Cardiac muscle cell (in vitro differentiated cells and primary cell): ENCODE measurements around the gene DTL. TPM values are rescaled to one million over a fixed set of nuclear protein-coding genes. Genes with fewer than 3 reads are reported as not detected.

ENCODE experiments used
- DNase-seq, 2 donors: peaks; one replicate each; pipeline versions ENCODE4 v3.0.0 to v3.0.0-alpha.2; 2010 to 2017; ENCODE audit warnings: low read depth in 1 of 2, low spot score in 1 of 2
- H3K27ac ChIP-seq: fragments of 200-600 bp; sonication (generic); 2 replicates; pipeline ENCODE4 v1.5.1; 2016
- H3K27me3 ChIP-seq: fragments of 200-600 bp; sonication (generic); 2 replicates; pipeline ENCODE4 v1.6.0; 2016; ENCODE audit warnings: control low read depth
- H3K36me3 ChIP-seq: fragments of 200-600 bp; sonication (generic); 2 replicates; pipeline ENCODE4 v1.5.1; 2016; ENCODE audit warnings: control low read depth
- H3K4me1 ChIP-seq: fragments of 200-600 bp; sonication (generic); 2 replicates; pipeline ENCODE4 v1.8.1; 2017; ENCODE audit warnings: low read depth, mild to moderate bottlenecking, mixed run types
- H3K4me3 ChIP-seq: fragments of 200-600 bp; sonication (generic); 2 replicates; pipeline ENCODE4 v1.5.1; 2016; ENCODE audit warnings: mild to moderate bottlenecking
- H3K9me3 ChIP-seq: fragments of 200-600 bp; sonication (generic); 2 replicates; pipeline ENCODE4 v1.5.1; 2017; ENCODE audit warnings: low read depth, mild to moderate bottlenecking, control low read depth
- polyA plus RNA-seq: library from polyadenylated mRNA; unstranded; fragments of >200 nt; fragmentation: Nextera tagmentation; extraction: Ambion mirVana; gene quantifications from 2 replicates; pipeline ENCODE4 v1.2.1, GENCODE V29; 2016
- total RNA-seq: library from RNA; depleted of rRNA; stranded (reverse); fragments of >200 nt; gene quantifications from 2 replicates; pipeline ENCODE4 v1.2.3, GENCODE V29; 2016
- TF ChIP-seq, protein P1 (sequence below): IDR thresholded peaks from 2 replicates; pipeline ENCODE4 v1.5.1; 2012; ENCODE audit warnings: low read depth, mild to moderate bottlenecking, low read length

Gene DTL
- total and polyA plus RNA-seq, 2 experiments from 2014 or later: 10.7 to 13.6 TPM

DNA sequence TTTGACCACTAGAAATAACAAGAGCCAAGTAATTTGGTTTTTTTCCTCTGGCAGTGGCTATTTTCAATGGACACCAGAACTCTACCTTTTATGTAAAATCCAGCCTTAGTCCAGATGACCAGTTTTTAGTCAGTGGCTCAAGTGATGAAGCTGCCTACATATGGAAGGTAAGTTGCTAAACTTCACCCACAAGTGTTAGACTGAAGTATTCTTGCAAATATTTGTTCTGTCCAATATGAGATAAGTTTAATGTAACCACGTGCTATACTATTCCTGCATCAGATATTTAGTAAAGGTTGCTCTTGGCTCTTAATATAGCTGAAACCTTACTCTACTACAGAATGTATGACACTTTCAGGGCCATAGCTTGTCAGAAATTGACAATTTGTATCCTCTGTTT is 36.5 kb downstream of the DTL start:
- Histone ChIP-seq H3K4me3 (no peak overlapping the region), H3K4me1 (peaks cover 15% of the 10 kb centered on the region), H3K36me3 (no peaks in the 10 kb centered on the region), H3K27me3 (no peaks in the 10 kb centered on the region), H3K27ac (no peak overlapping the region), H3K9me3 (no peaks in the 10 kb centered on the region)
- TF ChIP-seq, protein P1, sequence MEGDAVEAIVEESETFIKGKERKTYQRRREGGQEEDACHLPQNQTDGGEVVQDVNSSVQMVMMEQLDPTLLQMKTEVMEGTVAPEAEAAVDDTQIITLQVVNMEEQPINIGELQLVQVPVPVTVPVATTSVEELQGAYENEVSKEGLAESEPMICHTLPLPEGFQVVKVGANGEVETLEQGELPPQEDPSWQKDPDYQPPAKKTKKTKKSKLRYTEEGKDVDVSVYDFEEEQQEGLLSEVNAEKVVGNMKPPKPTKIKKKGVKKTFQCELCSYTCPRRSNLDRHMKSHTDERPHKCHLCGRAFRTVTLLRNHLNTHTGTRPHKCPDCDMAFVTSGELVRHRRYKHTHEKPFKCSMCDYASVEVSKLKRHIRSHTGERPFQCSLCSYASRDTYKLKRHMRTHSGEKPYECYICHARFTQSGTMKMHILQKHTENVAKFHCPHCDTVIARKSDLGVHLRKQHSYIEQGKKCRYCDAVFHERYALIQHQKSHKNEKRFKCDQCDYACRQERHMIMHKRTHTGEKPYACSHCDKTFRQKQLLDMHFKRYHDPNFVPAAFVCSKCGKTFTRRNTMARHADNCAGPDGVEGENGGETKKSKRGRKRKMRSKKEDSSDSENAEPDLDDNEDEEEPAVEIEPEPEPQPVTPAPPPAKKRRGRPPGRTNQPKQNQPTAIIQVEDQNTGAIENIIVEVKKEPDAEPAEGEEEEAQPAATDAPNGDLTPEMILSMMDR: no peak
- DNase-seq: no peak

- Histone ChIP-seq H3K36me3 (no peaks in the 10 kb centered on the region), H3K9me3 (no peaks in the 10 kb centered on the region), H3K27me3 (no peaks in the 10 kb centered on the region), H3K4me1 (peaks cover 15% of the 10 kb centered on the region), H3K27ac (no peak overlapping the region), H3K4me3 (no peak overlapping the region)
- DNase-seq: no peak
- TF ChIP-seq, protein P1: no peak
These were observed 37.9 kb downstream of the DTL start for GRCh38 chr1:212073490-212073889.

- H3K9me3 ChIP-seq: no peaks in the 10 kb centered on the region
These were observed 38.8 kb downstream of the DTL start for GRCh38 chr1:212074313-212074712.

DNA sequence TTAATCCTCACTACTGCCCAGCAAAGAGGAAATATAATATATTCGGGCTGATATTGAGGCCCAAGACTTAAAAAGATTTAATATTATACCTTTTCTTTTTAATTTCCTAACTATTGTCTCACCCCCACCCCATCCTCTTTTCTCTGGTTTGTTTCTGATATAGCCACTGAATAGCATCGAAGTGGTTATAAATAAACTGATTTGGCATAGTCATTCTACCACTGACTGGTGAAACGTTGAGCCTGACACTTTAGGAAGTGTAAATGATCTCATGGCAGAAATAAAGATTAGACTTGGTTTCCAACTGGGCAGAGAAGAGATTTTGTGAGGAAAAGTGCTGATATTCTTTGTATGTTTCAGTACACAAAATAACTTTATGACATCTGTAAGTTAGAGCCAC is 39.3 kb downstream of the DTL start:
- no peaks in the 10 kb centered on the region for H3K36me3 ChIP-seq
- H3K9me3 ChIP-seq: no peaks in the 10 kb centered on the region
- TF ChIP-seq, protein P1: no peak
- peak overlapping the region; percentile 59 for H3K27ac ChIP-seq
- H3K4me1 ChIP-seq: peaks cover 15% of the 10 kb centered on the region
- no peak for DNase-seq
- H3K27me3 ChIP-seq: no peaks in the 10 kb centered on the region
- H3K4me3 ChIP-seq: no peak overlapping the region

More at GRCh38 chr1:212074313-212074712, 38.8 kb downstream of the DTL start:
- Histone ChIP-seq H3K27ac (peak overlapping the region; percentile 59), H3K4me1 (peaks cover 15% of the 10 kb centered on the region), H3K27me3 (no peaks in the 10 kb centered on the region), H3K36me3 (no peaks in the 10 kb centered on the region), H3K4me3 (no peak overlapping the region)
- DNase-seq: peak in 1 of 2 donors; percentile 11
- TF ChIP-seq, protein P1: no peak

GRCh38 chr1:212077028-212077427 is 41.5 kb downstream of the DTL start:
- Histone ChIP-seq H3K36me3 (no peaks in the 10 kb centered on the region), H3K27me3 (no peaks in the 10 kb centered on the region), H3K9me3 (no peaks in the 10 kb centered on the region), H3K27ac (no peak overlapping the region), H3K4me3 (no peak overlapping the region), H3K4me1 (peaks cover 15% of the 10 kb centered on the region)
- DNase-seq: no peak
- TF ChIP-seq, protein P1: no peak

DNA sequence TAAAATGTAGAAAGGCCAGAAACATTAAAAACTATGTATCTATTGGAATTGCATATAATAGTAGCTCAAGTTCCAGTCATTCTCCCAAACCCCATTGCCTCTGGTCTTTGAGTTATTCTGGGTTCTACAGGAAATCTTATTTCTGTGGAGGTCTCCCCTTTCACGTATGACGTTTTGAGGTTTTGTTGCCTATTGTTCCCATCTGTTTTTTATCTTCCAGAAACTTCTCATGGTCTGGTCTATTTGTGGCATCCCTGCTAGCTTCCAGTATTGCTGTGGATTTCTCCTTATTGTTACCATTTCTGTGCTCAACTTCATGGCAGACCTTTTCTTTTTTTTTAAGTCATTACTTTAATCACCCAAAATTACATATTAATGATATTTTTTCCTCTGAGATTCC is 43.3 kb downstream of the DTL start:
- Histone ChIP-seq H3K4me1 (peaks cover 12% of the 10 kb centered on the region), H3K36me3 (no peaks in the 10 kb centered on the region), H3K4me3 (no peak overlapping the region), H3K27me3 (no peaks in the 10 kb centered on the region), H3K9me3 (no peaks in the 10 kb centered on the region), H3K27ac (no peak overlapping the region)
- TF ChIP-seq, protein P1: no peak
- no peak for DNase-seq
